ENCODE measurements around the gene VSIG10.
A peak's percentile ranks its signal among the peaks of the same experiment; 100 is the strongest.

Gene VSIG10

GRCh38 chr12:118017926-118018325 is 85.9 kb downstream of the VSIG10 start:
- Histone ChIP-seq H3K27me3 (ENCODE audit: control insufficient read depth in 2 of 2, insufficient read depth in 2 of 2, low read length in 2 of 2) (no peaks in the 10 kb centered on the region), H3K4me3 (ENCODE audit: low read length in 2 of 2) (no peak overlapping the region), H3K4me1 (ENCODE audit: control insufficient read depth in 2 of 2, insufficient read depth in 2 of 2, low read length in 2 of 2) (peaks cover 6 to 13% of the 10 kb centered on the region in 2 donors), H3K36me3 (ENCODE audit: control insufficient read depth in 2 of 2, insufficient read depth in 2 of 2, low read length in 2 of 2) (peaks cover 13 to 18% of the 10 kb centered on the region in 2 donors), H3K27ac (ENCODE audit: low read depth in 2 of 2, low read length in 2 of 2) (no peak overlapping the region), H3K9me3 (ENCODE audit: control insufficient read depth in 2 of 2, low read length in 2 of 2) (no peaks in the 10 kb centered on the region), H3K9ac (ENCODE audit: low read depth in 1 of 2, low read length in 2 of 2) (no peak overlapping the region)

GRCh38 chr12:118016424-118017264 is 87.2 kb downstream of the VSIG10 start, which contains the start of gene RFC5:
Gene RFC5, plus strand, starts transcription at chr12:118016703. Its CDS starts 125 bp downstream, at chr12:118016828.
- H3K27ac ChIP-seq (ENCODE audit: low read depth in 2 of 2, low read length in 2 of 2) = peak within 1 kb of the TSS in 1 of 2 donors; percentile 23

GRCh38 chr12:118015944-118016343 is 87.9 kb downstream of the VSIG10 start:
- Histone ChIP-seq H3K4me3 (ENCODE audit: low read length in 2 of 2) (peak overlapping the region; percentile 93 to 99), H3K27ac (ENCODE audit: low read depth in 2 of 2, low read length in 2 of 2) (no peak overlapping the region), H3K36me3 (ENCODE audit: control insufficient read depth in 2 of 2, insufficient read depth in 2 of 2, low read length in 2 of 2) (peaks cover 10% of the 10 kb centered on the region in 2 donors), H3K9ac (ENCODE audit: low read depth in 1 of 2, low read length in 2 of 2) (peak overlapping the region in 1 of 2 donors; percentile 5), H3K27me3 (ENCODE audit: control insufficient read depth in 2 of 2, insufficient read depth in 2 of 2, low read length in 2 of 2) (no peaks in the 10 kb centered on the region), H3K4me1 (ENCODE audit: control insufficient read depth in 2 of 2, insufficient read depth in 2 of 2, low read length in 2 of 2) (peaks cover 6 to 13% of the 10 kb centered on the region in 2 donors), H3K9me3 (ENCODE audit: control insufficient read depth in 2 of 2, low read length in 2 of 2) (no peaks in the 10 kb centered on the region)

More at GRCh38 chr12:118016424-118017264, 87.2 kb downstream of the VSIG10 start, which contains the start of gene RFC5:
- peaks cover 6 to 13% of the 10 kb centered on the region in 2 donors for H3K4me1 ChIP-seq (ENCODE audit: control insufficient read depth in 2 of 2, insufficient read depth in 2 of 2, low read length in 2 of 2)
- H3K4me3 ChIP-seq (ENCODE audit: low read length in 2 of 2) = peak within 1 kb of the TSS; percentile 93 to 99
- peak within 1 kb of the TSS; percentile 88 to 89 for H3K9ac ChIP-seq (ENCODE audit: low read depth in 1 of 2, low read length in 2 of 2)
- H3K27me3 ChIP-seq (ENCODE audit: control insufficient read depth in 2 of 2, insufficient read depth in 2 of 2, low read length in 2 of 2) = no peaks in the 10 kb centered on the region
- H3K9me3 ChIP-seq (ENCODE audit: control insufficient read depth in 2 of 2, low read length in 2 of 2) = no peaks in the 10 kb centered on the region
- H3K36me3 ChIP-seq (ENCODE audit: control insufficient read depth in 2 of 2, insufficient read depth in 2 of 2, low read length in 2 of 2) = peaks cover 10% of the 10 kb centered on the region in 2 donors

GRCh38 chr12:118015306-118015705 is 88.5 kb downstream of the VSIG10 start:
- Histone ChIP-seq H3K9ac (ENCODE audit: low read depth in 1 of 2, low read length in 2 of 2) (no peak overlapping the region), H3K36me3 (ENCODE audit: control insufficient read depth in 2 of 2, insufficient read depth in 2 of 2, low read length in 2 of 2) (peaks cover 10% of the 10 kb centered on the region in 2 donors), H3K27me3 (ENCODE audit: control insufficient read depth in 2 of 2, insufficient read depth in 2 of 2, low read length in 2 of 2) (no peaks in the 10 kb centered on the region), H3K4me1 (ENCODE audit: control insufficient read depth in 2 of 2, insufficient read depth in 2 of 2, low read length in 2 of 2) (peaks cover 6 to 13% of the 10 kb centered on the region in 2 donors), H3K4me3 (ENCODE audit: low read length in 2 of 2) (no peak overlapping the region), H3K9me3 (ENCODE audit: control insufficient read depth in 2 of 2, low read length in 2 of 2) (no peaks in the 10 kb centered on the region), H3K27ac (ENCODE audit: low read depth in 2 of 2, low read length in 2 of 2) (no peak overlapping the region)
